SIG-M5 treated with dmso at 0.1 percent for 504 hours (cell line): Measurements from ENCODE around the gene HSF2BP.
"Not testable (repeated sequence)": the region's sequence is repeated elsewhere in the genome, so short reads cannot be mapped to it uniquely, and the experiment has no call there.

Source experiments
- DNase-seq: peaks from one replicate; lab custom pipeline; 2025; ENCODE audit not compliant: unreplicated experiment; lab: John Stamatoyannopoulos, UW

HSF2BP gene

DNA sequence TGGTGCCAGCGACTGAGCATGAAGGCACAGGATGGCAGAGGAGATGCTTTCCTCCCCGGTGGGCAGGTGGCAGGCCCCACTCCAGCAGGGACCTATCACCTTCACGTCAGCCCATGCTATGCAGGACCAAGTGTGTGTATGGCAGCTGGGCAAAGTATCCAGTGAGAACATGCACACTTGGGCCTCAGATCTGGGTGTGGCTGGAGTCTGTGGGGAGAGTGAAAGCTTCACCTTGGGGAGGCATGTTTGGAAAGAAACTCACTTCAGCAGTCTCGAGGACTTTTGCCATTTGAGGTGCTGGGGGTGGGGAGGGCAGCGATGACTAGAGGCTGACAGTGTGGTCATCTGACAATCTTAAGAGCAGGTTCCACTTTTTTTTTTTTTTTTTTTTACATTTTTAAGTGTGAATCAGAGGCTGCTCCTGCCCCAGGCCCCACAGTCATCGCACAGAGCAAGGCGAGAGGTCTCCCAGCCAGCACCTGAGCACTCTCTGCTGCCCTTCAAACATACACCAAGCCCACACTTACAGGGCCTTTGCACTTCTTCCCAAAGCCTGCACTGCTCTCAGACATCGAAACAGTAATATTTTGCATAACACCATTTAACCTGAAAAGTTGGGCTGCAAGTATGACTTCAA is 136.7 kb downstream of the HSF2BP start:
- not testable (repeated sequence) for DNase-seq

DNA sequence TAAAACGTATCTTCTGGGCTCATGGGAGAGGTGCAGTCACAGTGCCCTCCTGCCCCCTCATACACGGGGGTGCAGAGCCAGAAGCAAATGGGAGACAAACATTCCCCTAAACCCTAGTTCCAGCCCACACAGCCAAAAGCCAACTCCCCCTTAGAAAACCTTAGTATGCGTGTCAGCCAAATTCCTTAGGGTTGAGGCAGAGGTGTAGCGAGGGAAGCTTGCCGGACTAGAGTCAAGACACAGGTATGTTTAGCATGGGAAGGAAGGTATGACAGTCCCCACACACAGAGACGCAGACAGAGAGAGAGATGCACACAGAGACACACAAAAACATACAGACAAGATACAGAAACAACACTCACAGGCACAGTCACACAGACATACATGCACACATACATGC is 141.6 kb downstream of the HSF2BP start:
- DNase-seq, result not testable (repeated sequence)

DNA sequence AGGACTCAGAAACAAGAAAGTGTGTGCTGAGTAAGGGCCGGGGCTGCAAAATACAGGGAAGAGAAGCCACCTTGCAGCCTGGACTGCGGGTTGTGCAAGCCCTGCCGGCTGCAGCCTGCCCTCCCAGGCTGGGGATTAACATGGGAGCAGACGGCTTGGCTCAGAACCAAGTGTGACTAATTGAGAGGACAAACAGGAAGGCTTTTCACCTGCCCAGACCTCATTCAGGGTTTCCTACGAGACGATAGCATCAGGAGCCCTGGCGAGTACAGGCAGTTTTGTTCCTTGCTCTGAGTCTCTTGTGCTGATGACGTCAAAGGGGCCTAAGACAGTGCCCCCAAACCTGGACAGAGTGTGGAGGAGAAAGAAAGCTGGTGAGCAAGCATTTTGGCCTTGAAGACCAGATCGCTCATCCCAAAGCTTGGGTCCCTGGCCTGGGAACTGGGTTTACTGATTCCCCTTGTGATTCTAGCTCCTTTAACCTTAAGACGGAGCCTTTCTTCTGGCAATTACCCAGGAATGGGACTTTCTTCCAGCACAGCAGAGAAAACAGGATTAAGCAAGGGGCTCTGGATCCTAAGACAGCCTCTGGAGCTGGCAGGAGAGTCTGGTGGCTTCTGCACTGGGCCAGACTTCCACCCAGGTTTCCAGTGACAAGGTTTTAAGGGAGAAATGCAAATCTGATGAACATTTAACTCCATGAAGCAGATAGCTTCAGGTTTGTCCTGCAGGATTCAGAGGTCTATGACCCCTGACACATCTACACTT is 142.2 kb downstream of the HSF2BP start:
- not testable (repeated sequence) for DNase-seq

DNA sequence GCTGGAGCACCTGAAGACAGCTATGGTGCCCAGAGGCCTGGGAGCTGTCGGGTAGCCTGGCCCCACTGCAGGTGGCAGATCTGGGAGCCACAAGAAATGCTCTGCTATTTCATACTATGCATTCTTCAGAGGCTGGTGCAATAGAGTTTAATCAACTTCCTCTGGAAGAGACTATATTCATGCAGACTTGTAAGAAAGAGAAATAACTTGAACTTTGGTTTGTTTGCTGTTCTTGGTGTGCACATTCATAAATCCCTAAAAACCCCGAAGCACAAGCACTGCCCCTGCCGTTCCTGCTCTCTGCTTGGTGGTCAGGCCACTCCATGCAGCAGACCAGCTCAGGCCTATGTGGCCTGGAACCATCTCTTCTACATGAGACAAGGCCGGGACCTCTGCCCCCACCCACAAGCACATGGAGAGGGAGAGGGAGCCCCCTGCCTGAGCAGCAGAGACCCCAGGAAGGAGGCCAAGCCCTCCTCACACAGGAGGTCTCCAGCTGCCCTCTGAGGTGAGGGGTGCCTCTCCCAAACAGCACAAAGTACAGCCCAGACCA is 142.9 kb downstream of the HSF2BP start:
- not testable (repeated sequence) for DNase-seq

DNA sequence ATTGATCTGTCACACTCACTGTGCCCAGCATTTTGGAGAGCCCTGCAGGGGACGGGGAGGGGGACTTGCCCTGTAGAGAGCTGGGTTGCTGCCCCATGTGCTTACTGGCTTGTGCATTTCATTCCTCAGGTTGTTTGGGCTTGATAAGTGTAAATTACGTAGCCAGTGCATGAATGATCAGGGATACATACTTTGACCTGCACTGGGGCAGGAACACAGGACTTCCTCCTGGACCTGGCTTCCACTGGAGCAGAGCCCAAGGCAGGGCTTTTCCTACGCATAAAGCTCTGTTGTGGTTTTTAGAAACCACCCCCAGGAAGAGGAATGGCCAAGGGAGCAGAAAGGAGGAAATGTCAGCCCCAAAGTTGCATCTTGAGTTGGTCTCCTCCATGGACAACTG is 144.5 kb downstream of the HSF2BP start:
- DNase-seq, result not testable (repeated sequence)

DNA sequence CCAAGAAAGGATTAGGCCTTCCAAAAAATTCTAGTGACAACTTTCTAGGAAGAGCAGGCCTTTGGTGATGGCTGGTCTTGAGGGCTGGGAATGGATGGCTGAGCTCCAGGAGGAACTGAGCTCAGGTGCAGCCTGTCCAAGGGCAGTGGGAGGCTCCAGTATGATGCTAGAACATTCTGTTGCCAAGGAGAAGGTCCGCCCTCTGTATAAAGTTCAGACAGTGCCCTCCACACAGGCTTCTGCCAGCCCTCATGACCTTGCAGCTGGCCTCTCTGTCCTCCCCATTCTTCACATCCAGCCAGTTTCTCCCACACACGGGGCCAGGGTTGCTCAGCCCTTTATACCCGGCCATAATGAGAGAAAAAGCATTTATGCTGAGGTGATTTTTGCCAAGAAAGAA is 146.3 kb downstream of the HSF2BP start:
- not testable (repeated sequence) for DNase-seq

DNA sequence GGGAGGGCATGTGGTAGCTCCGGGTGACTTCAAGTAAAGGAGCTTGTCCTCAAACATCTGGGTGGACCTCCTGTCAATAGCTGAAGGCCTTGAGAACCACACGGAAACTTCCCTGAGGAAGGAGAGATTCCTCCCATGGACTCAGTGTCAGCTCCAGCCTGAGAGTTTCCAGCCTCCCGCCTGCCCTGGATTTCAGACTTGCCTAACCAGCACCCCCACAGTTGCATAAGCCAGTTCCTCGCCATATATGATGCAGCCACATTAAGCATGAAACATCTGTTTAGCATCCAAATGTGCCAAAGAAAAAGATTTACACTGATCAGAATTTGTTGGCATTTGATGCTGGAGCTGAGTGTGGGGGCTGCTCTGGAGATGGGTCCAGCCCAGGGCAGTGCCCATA is 148.1 kb downstream of the HSF2BP start:
- not testable (repeated sequence) for DNase-seq

DNA sequence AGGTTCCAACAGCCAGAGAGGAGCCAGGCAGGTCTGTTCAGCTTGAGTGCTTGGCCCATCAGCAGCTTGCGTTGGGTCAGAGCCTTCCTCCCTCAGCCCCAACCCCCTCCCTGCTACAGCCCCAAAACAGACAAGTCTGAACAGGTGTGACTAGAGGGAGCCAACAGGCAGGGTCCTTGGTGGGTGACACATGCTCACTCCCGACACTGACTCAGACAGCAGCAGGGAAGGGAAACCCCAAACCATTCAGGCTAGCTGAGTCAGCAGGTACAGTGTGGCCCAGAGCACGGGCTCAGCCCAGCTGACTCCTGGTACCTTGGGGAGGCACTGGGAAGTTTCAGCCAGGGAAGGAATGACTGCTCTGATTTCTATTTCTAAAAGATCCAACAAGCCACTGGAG is 148.6 kb downstream of the HSF2BP start:
- DNase-seq, result not testable (repeated sequence)

DNA sequence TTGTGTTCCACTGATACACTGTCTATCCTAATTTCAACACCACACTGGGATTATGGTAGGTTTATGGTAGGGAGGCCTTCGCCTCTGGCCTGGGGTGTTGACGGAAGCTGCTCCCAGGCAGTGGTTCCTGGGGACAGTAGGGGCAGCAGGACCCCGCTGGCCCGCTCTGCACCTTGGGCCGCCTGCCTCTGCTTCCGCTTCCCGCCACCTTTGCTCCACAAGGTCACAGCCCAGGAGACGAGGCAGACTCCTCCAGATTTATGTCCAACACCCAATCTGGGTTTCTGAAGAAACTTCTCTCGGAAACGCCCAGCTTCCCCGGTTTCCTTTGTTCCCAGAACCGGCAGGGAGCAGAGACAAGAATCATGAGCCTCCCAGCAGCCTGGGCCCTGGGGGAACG is 155.4 kb downstream of the HSF2BP start:
- not testable (repeated sequence) for DNase-seq

DNA sequence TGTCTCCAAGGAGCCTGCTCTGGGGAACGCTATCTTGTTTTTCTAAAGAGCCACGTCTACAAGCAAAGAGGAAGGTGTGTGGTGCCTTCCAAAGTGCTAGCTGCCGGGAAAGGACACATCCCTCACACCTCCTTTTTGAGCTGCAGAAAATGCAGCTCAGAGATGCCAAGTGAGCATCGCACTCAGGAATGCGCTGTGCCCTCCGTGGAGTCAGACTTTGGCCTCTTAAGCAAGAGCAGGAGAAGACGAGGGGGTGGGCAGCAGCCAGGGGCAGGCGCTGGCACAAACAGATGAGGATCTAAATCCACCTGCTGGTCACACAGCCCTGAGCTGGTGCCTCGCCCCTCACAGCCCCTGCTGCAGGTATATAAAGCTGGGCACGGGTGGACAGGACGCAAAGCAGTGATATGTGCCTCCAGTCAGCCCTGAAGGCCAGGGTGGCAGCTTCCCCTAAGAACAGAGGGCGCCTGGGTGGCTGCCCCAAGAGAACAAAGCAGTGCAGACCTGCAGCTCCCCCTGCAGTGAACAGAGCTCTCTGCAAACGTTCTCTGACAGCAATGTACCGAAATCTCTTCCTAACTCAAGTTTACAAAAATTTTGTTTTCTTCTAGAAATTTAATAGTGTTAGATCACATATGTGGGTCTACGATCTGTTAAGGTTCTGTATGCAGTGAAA is 156.1 kb downstream of the HSF2BP start:
- DNase-seq, result not testable (repeated sequence)

DNA sequence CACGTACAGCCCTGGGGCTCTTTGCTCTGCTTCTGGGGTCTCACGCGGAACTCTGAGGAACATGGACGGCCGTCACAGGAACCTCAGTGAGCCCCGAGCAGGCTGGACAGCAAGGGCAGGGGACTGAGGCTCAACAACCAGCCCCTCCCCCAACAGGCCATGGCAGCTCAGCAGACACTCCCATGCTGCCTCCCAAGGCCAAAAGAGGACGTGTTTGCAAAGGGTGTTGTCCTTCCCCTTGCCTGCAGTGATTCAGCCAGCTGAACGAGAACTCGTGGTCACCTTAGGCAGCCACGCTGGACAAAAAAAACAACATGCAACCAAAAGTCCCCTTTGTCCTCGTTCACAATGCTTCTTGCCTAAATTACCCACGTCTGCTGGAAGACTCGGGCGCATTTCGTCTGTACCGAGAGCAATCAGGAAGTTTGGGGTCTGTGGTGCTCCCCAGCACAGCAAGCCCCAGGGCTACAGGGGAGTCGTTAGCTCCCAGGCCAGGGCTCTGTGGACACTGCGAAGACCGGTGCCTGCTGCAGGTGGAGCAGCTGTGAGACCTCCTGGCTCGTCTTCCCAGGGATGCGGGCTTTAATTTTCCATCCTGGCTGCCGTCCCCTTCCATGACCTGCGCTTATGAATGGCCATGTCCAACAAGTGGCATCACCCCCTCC is 156.7 kb downstream of the HSF2BP start:
- DNase-seq, result not testable (repeated sequence)

DNA sequence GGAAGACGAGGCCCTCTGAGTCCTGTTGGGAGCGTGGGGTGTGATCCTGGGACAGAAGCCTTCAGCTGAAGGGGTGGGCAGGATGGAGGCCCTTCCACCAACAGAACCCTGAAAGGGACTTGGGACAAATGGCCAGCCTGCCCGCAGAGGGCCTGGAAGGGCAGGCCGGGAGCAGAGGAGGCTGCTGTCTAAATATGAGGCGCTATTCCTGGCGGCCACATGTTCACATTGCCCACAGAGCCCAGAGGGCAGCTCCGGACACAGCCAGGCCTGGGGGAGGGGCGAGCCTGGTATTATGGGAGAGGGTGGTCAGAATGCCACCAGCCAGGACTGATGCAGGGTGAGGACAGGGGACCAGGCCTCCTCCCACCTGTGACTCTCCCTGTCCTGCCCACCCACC is 160.4 kb downstream of the HSF2BP start:
- DNase-seq, result not testable (repeated sequence)

DNA sequence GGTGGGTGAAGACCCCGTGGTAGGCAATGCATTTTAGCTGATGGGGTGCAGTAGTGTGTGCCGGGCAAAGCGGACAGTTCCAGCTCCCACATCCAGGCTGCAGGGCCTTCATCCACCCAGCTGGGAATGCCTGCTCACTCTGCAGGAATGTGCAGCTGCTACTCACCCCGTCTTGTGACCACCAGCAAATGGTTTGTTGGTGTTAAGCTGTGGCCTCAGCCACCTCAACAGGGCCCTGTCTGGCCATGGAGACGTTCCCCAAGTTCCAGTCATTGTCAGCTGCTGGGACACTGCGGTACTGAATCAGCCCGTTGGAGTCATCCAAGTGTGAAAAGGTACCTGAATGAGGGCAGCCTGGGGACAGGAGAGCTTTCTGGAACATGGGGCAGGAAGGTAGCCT is 161.2 kb downstream of the HSF2BP start:
- not testable (repeated sequence) for DNase-seq

DNA sequence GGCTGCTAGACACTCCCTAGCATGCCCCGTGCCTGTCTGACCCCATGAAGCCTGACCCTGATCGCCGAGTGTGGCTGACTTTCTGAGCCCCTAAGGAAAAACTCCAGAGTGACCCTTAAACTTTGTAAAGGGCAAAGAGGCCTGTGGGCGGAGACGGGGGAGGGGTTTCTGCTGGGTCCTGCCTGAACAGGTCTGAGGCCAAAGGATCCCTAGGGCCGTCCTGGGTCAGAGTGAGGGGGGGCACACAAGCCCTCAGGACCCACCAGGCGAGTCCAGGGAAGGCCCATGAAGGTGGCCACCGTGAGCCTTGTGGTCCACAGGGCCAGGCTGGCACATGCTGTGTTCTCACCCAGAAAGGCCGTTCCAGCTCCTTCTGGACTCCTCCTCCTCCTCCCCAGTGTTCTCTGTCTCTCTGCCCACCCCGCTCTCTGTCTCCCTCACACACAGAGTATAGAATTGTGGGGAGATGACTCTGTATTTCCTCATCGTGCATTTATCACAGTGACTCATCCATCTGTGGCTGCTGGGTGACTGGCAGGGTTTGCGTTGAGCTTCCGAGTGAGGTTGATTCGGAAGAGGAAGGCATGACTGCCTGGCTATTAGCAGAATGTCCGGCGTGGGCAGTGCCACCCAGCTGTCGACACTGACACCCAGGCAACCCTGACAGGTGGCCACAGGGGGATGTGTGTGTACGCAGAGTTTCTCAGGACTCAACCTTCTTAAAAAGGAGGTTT is 164.8 kb downstream of the HSF2BP start:
- not testable (repeated sequence) for DNase-seq

DNA sequence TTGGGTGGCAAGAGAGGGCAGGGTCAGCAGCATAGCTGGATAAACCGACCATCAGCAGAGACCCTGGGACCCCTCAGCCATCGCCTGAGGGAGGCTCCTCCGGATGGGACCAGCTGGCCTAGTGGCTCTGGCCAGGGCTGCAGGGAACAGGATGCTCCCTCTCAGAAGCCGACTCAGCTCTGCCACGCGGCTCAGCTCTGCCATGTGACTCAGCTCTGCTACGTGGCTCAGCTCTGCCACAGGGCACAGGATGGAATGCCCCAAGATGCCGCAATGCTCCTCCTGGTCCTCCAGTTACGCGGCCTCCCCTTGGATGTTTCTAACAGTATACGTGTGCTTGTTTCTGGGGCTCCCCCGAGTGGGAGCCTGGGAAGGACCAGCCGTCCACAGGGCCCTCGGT is 165.8 kb downstream of the HSF2BP start:
- DNase-seq, result not testable (repeated sequence)

DNA sequence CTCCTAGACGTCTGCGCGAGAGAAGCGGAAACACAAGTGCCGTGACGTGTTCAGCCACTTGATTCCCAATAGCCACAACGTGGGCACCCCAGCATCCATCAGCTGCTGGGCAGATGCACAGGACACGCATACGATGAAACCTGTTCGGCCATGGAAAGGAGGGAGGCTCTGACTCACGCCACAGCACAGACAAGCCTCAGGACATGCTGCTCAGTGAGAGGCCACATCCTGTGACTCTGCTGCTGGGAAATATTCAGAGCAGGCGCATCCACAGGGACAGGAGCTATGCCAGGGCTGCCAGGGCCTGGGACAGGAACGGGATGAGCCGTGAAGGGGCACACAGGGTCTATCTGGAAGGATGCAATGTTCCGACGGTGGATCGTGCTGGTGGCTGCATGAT is 171.1 kb downstream of the HSF2BP start:
- DNase-seq, result not testable (repeated sequence)

DNA sequence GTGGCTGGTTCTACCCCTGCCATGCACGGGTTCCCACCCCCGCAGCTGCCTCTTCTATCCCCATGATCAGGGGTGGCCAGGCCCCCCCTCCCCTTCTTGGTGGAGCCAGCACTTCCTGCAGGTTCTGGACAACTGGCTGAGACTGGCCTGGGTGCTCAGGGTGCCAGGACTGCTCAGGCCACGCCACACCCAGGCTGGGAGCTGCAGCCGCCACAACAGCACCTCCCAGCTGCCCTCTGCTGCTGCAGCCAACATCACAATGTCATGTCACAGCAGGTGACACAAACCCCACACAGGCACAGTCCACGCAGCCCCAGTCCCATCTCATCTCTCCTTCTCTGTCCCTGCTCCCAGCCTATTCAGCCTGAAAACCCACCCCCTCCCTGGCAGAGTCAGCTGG is 173.2 kb downstream of the HSF2BP start:
- not testable (repeated sequence) for DNase-seq

DNA sequence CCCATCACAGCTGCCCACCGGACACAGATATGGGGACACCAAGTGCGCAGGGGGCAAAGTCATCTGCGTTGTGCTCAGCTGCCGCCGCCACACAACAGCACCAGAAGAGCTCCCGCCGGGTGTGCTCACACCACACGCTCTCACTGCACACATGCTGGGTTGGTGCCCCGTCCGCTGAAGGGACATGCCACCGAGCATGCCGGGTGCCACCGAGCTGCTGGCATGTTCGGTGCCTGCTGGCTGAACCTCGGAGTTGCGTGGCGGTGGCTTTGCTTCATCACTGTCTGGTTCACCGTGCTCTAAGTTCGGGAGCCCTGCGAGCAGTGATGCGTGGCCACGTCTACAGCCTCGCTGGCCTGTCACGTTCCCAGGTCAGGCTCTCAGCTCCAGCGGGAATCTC is 174.3 kb downstream of the HSF2BP start:
- DNase-seq, result not testable (repeated sequence)

DNA sequence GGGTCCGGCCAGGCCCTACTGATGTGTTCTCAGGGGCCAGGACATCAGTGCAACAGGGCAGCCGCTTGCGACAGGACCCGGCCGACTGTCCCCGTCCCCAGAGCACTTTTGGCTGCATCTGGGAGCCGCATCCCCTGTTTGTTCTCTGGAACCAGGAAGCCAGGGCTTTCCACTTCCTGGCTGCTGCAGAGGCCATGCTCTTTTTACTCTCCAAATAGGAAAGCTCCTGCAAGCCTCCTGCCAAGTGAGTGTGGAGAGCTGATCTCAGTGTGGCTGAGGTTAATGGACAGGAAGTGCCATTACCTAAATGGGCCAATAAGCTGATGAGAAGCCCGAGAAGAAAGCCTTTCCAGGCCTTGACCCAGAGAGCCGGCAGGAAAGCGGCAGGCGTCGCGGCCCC is 180.1 kb downstream of the HSF2BP start:
- not testable (repeated sequence) for DNase-seq
